Liver (tissue), 9 donors: Measurements from ENCODE around the gene KIAA1614. TPM values are rescaled to one million over a fixed set of nuclear protein-coding genes. Genes with fewer than 3 reads are reported as not detected.
A peak's percentile ranks its signal among the peaks of the same experiment; 100 is the strongest.

Experiments
- DNase-seq: peaks from one replicate; pipeline ENCODE4 v3.0.0-alpha.2; 2017; ENCODE audit warnings: low spot score
- H3K27ac ChIP-seq, 2 donors: one replicate each; pipeline ENCODE4 v1.7.0; 2013; ENCODE audit warnings: inconsistent platforms in 2 of 2, low read length in 2 of 2, control low read depth in 1 of 2, low read depth in 1 of 2, mild to moderate bottlenecking in 1 of 2
- H3K27me3 ChIP-seq, 4 donors: one replicate each; pipeline versions ENCODE4 v1.6.1 to v1.7.0; 2013; ENCODE audit warnings: low read length in 3 of 4, inconsistent platforms in 1 of 4, mild to moderate bottlenecking in 1 of 4, moderate library complexity in 1 of 4; ENCODE audit not compliant: control insufficient read depth in 4 of 4, insufficient read depth in 4 of 4
- H3K36me3 ChIP-seq, 4 donors: one replicate each; pipeline versions ENCODE4 v1.6.1 to v1.7.0; 2013; ENCODE audit warnings: low read length in 3 of 4, mild to moderate bottlenecking in 3 of 4, low read depth in 1 of 4, moderate library complexity in 1 of 4; ENCODE audit not compliant: control insufficient read depth in 4 of 4, insufficient read depth in 3 of 4
- H3K4me1 ChIP-seq, 4 donors: one replicate each; pipeline versions ENCODE4 v1.6.1 to v1.7.0; 2013; ENCODE audit warnings: low read length in 3 of 4, mild to moderate bottlenecking in 3 of 4, moderate library complexity in 1 of 4; ENCODE audit not compliant: control insufficient read depth in 4 of 4, insufficient read depth in 4 of 4
- H3K4me3 ChIP-seq, 3 donors: one replicate each; pipeline versions ENCODE4 v1.6.1 to v1.7.0; 2013; ENCODE audit warnings: low read length in 3 of 3, control low read depth in 1 of 3, low read depth in 1 of 3, mild to moderate bottlenecking in 1 of 3
- H3K9ac ChIP-seq, 2 donors: one replicate each; pipeline ENCODE4 v1.7.0; 2013; ENCODE audit warnings: low read length in 2 of 2, mild to moderate bottlenecking in 2 of 2, moderate library complexity in 2 of 2, control low read depth in 1 of 2, low read depth in 1 of 2
- H3K9me3 ChIP-seq, 4 donors: one replicate each; pipeline versions ENCODE4 v1.6.1 to v1.7.0; 2013; ENCODE audit warnings: low read length in 3 of 4; ENCODE audit not compliant: control insufficient read depth in 4 of 4
- ATF3 ChIP-seq: IDR thresholded peaks from 2 replicates; pipeline ENCODE4 v1.6.1; 2016; ENCODE audit warnings: antibody characterized with exemption
- CTCF ChIP-seq: fragments of 150-350 bp; IDR thresholded peaks from 2 replicates; pipeline ENCODE4 v1.5.1; 2017; ENCODE audit warnings: improper control_type of control experiment, low read depth, low read length; ENCODE audit not compliant: missing input control
- EGR1 ChIP-seq, 2 donors: IDR thresholded peaks; 2 replicates each; pipeline ENCODE4 v1.6.1; 2016 to 2018; ENCODE audit warnings: antibody characterized with exemption in 2 of 2, low read depth in 2 of 2
- FOXA1 ChIP-seq: IDR thresholded peaks from 2 replicates; pipeline ENCODE4 v1.6.1; 2016; ENCODE audit warnings: antibody characterized with exemption
- FOXA2 ChIP-seq: IDR thresholded peaks from 2 replicates; pipeline ENCODE4 v1.6.1; 2016; ENCODE audit warnings: antibody characterized with exemption
- HNF4A ChIP-seq, 2 donors: conservative IDR thresholded peaks; 2 replicates each; pipeline ENCODE4 v1.6.1; 2016; ENCODE audit warnings: antibody characterized with exemption in 2 of 2, mild to moderate bottlenecking in 2 of 2
- HNF4G ChIP-seq: IDR thresholded peaks from 2 replicates; pipeline ENCODE4 v1.6.1; 2016; ENCODE audit warnings: antibody characterized with exemption
- JUND ChIP-seq, 2 donors: IDR thresholded peaks; 2 replicates each; pipeline ENCODE4 v1.6.1; 2016; ENCODE audit warnings: antibody characterized with exemption in 2 of 2
- NR2F2 ChIP-seq: IDR thresholded peaks from 2 replicates; pipeline ENCODE4 v1.6.1; 2016; ENCODE audit warnings: antibody characterized with exemption
- RAD21 ChIP-seq, 2 donors: IDR thresholded peaks; 2 replicates each; pipeline ENCODE4 v1.6.1; 2016; ENCODE audit warnings: antibody characterized with exemption in 2 of 2, mild to moderate bottlenecking in 2 of 2
- RXRA ChIP-seq, 2 donors: IDR thresholded peaks; 2 replicates each; pipeline ENCODE4 v1.6.1; 2017 to 2018; ENCODE audit warnings: antibody characterized with exemption in 2 of 2, mild to moderate bottlenecking in 1 of 2
- TAF1 ChIP-seq: conservative IDR thresholded peaks from 2 replicates; pipeline ENCODE4 v1.6.1; 2016; ENCODE audit warnings: antibody characterized with exemption, mild to moderate bottlenecking
- YY1 ChIP-seq: IDR thresholded peaks from 2 replicates; pipeline ENCODE4 v1.6.1; 2016; ENCODE audit warnings: antibody characterized with exemption, mild to moderate bottlenecking
- ZBTB33 ChIP-seq: IDR thresholded peaks from 2 replicates; pipeline ENCODE4 v1.6.1; 2016; ENCODE audit warnings: antibody characterized with exemption
- WGBS: extraction: QIAGEN DNeasy Blood & Tissue Kit; methylation state at CpG from one replicate; pipeline ENCODE4 v1.1.7; 2013; 5-methylcytosine and 5-hydroxymethylcytosine counted together
- polyA plus RNA-seq, 2 donors: library from polyadenylated mRNA; stranded (reverse) in 1 of 2; unstranded in 1 of 2; fragments of 200-250 nt in 1 of 2; fragments of >200 nt in 1 of 2; fragmentation: Nextera tagmentation in 1 of 2; extraction: Ambion mirVana in 1 of 2; gene quantifications; one replicate each; pipeline versions ENCODE4 v1.2.1 to v1.2.3, GENCODE V29; 2013 to 2015
- total RNA-seq, 2 donors: library from RNA; depleted of rRNA; stranded (reverse); fragments of >200 nt; gene quantifications; one replicate each; pipeline ENCODE4 v1.2.3, GENCODE V29; 2014
- TF ChIP-seq, protein P1 (sequence below): IDR thresholded peaks from 2 replicates; pipeline ENCODE4 v1.6.1; 2016; ENCODE audit warnings: antibody characterized with exemption
- donor health status: healthy.
- donor health status: healthy.
- donor health status: healthy.
- donor health status: healthy.
- donor health status: healthy.

Gene KIAA1614
- total and polyA plus RNA-seq, 4 donors: 0.21 to 1.1 (median 0.40) TPM

DNA sequence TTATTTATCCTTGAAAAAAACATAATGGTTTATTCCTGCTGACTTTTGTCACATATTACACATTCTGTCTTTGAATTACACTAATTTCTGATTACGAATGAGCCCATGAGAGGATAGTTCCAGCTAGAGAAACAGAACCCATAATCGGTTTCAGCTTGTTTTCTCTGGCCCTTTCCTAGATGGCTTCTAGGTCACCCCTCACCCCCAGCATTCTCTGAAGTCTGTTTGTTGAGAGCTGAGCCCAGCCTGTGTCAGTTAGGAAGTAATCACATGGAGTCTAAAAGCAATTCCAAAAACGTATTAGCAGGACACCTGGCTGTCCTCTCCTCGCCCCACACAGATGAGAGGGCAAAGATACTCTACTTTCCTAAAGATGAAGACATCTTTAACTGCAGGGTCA lies 48.9 kb downstream of the KIAA1614 start:
- H3K4me1 ChIP-seq: no peaks in the 10 kb centered on the region
- TF ChIP-seq JUND (IDR thresholded peaks at IDR 0.05): no peak
- TF ChIP-seq, protein P1, sequence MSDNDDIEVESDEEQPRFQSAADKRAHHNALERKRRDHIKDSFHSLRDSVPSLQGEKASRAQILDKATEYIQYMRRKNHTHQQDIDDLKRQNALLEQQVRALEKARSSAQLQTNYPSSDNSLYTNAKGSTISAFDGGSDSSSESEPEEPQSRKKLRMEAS: no peak
- no peak for TF ChIP-seq HNF4G
- no peak for TF ChIP-seq ATF3
- H3K27me3 ChIP-seq: no peaks in the 10 kb centered on the region
- no peaks in the 10 kb centered on the region for H3K36me3 ChIP-seq
- no peak overlapping the region for H3K4me3 ChIP-seq
- peak overlapping the region in 1 of 2 donors; percentile 38 for H3K27ac ChIP-seq
- DNase-seq: no peak
- no peaks in the 10 kb centered on the region for H3K9me3 ChIP-seq
- 79% methylated on average over 4 of the region's 4 CpGs for WGBS
- peak overlapping the region in 1 of 2 donors; percentile 40 for H3K9ac ChIP-seq

DNA sequence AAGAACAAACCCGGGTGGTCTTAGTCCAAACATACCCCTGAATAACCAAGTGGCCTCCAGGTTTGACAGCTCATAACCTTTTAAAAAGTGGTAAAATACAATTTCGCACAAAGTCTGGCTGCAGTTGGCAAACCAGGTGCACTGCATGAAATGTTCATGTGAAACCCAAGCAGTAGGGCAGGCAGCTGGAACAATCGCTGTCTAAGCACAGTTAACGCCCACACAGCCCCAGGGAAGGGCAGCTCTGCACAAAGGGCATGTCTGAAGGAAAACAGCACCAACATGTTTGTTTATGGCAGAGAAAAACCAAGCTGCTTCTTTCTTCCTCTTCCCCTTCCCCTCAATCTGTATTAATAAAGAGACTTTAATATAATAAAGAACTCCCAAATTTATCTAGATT lies 49.5 kb downstream of the KIAA1614 start:
- DNase-seq: no peak
- Histone ChIP-seq H3K9me3 (no peaks in the 10 kb centered on the region), H3K4me1 (no peaks in the 10 kb centered on the region), H3K27me3 (no peaks in the 10 kb centered on the region), H3K4me3 (no peak overlapping the region), H3K36me3 (no peaks in the 10 kb centered on the region), H3K9ac (no peak overlapping the region), H3K27ac (peak overlapping the region in 1 of 2 donors; percentile 38)
- 71% methylated on average over 4 of the region's 4 CpGs for WGBS
- no peak for TF ChIP-seq EGR1 (IDR thresholded peaks at IDR 0.05; ENCODE audit: low read depth in 2 of 2)
- TF ChIP-seq FOXA2: no peak
- TF ChIP-seq ATF3: no peak
- no peak for TF ChIP-seq JUND (IDR thresholded peaks at IDR 0.05)
- no peak for TF ChIP-seq YY1
- no peak for TF ChIP-seq FOXA1
- TF ChIP-seq, protein P1: no peak
- no peak for TF ChIP-seq NR2F2
- TF ChIP-seq HNF4A (conservative IDR thresholded peaks at IDR 0.05): no peak
- no peak for TF ChIP-seq RXRA (IDR thresholded peaks at IDR 0.05)
- TF ChIP-seq RAD21 (IDR thresholded peaks at IDR 0.05): no peak
- no peak for TF ChIP-seq ZBTB33
- no peak for TF ChIP-seq TAF1
- no peak for TF ChIP-seq CTCF
